H9 (cell line): ENCODE data around the gene OR52N5. TPM values are rescaled to one million over a fixed set of nuclear protein-coding genes. Genes with fewer than 3 reads are reported as not detected.

Experiments used
- DNase-seq: peaks from one replicate; pipeline ENCODE4 v3.0.0-alpha.2; 2017
- H2AFZ ChIP-seq: one replicate; pipeline ENCODE4 v1.6.1; 2013; ENCODE audit warnings: mild to moderate bottlenecking, low read length, control low read depth, moderate library complexity
- H2AK5ac ChIP-seq: 2 replicates; pipeline ENCODE4 v1.6.1; 2013; ENCODE audit warnings: low read length, control low read depth, mixed read lengths; ENCODE audit not compliant: insufficient read length
- H2BK120ac ChIP-seq: one replicate; pipeline ENCODE4 v1.6.1; 2013; ENCODE audit warnings: low read depth, mild to moderate bottlenecking, low read length, control low read depth, inconsistent platforms; ENCODE audit not compliant: poor library complexity, severe bottlenecking
- H2BK12ac ChIP-seq: 2 replicates; pipeline ENCODE4 v1.6.1; 2013; ENCODE audit warnings: low read length, control low read depth, mixed read lengths, low read depth; ENCODE audit not compliant: insufficient read length
- H2BK15ac ChIP-seq: 2 replicates; pipeline ENCODE4 v1.6.1; 2013; ENCODE audit warnings: low read depth, low read length, control low read depth
- H2BK20ac ChIP-seq: one replicate; pipeline ENCODE4 v1.6.1; 2013; ENCODE audit warnings: low read depth, mild to moderate bottlenecking, low read length, control low read depth, inconsistent platforms; ENCODE audit not compliant: poor library complexity, severe bottlenecking
- H2BK5ac ChIP-seq: 2 replicates; pipeline ENCODE4 v1.6.1; 2013; ENCODE audit warnings: low read length, control low read depth, mixed read lengths; ENCODE audit not compliant: insufficient read length
- H3K14ac ChIP-seq: 2 replicates; pipeline ENCODE4 v1.6.1; 2013; ENCODE audit warnings: low read length, control low read depth; ENCODE audit not compliant: insufficient read depth
- H3K18ac ChIP-seq: 2 replicates; pipeline ENCODE4 v1.6.1; 2013; ENCODE audit warnings: low read depth, mild to moderate bottlenecking, mixed read lengths, low read length, control low read depth; ENCODE audit not compliant: insufficient read length
- H3K23ac ChIP-seq: 2 replicates; pipeline ENCODE4 v1.6.1; 2013; ENCODE audit warnings: low read length, control low read depth, mixed read lengths, low read depth; ENCODE audit not compliant: insufficient read length
- H3K23me2 ChIP-seq: 2 replicates; pipeline ENCODE4 v1.6.1; 2013; ENCODE audit warnings: low read depth, mild to moderate bottlenecking, mixed read lengths, low read length, control low read depth; ENCODE audit not compliant: insufficient read length, poor library complexity, severe bottlenecking
- H3K27ac ChIP-seq: 2 replicates; pipeline ENCODE4 v1.5.1; 2013; ENCODE audit warnings: low read length, control low read depth, mixed read lengths, low read depth; ENCODE audit not compliant: insufficient read length
- H3K27me3 ChIP-seq: 2 replicates; pipeline ENCODE4 v1.6.1; 2013; ENCODE audit warnings: low read length, control low read depth, inconsistent platforms; ENCODE audit not compliant: insufficient read depth
- H3K4ac ChIP-seq: 2 replicates; pipeline ENCODE4 v1.6.1; 2013; ENCODE audit warnings: low read depth, mild to moderate bottlenecking, control low read depth, inconsistent platforms, low read length, moderate library complexity
- H3K4me1 ChIP-seq: 2 replicates; pipeline ENCODE4 v1.6.1; 2013; ENCODE audit warnings: low read length, control low read depth, inconsistent platforms; ENCODE audit not compliant: insufficient read depth
- H3K4me2 ChIP-seq: 2 replicates; pipeline ENCODE4 v1.6.1; 2013; ENCODE audit warnings: low read length, control low read depth, mixed read lengths; ENCODE audit not compliant: insufficient read length, insufficient read depth
- H3K56ac ChIP-seq: 2 replicates; pipeline ENCODE4 v1.6.1; 2013; ENCODE audit warnings: low read depth, mild to moderate bottlenecking, mixed read lengths, low read length, control low read depth; ENCODE audit not compliant: insufficient read length
- H3K79me1 ChIP-seq: 2 replicates; pipeline ENCODE4 v1.6.1; 2013; ENCODE audit warnings: low read depth, mild to moderate bottlenecking, moderate library complexity, low read length, control low read depth, inconsistent platforms; ENCODE audit not compliant: insufficient read depth, poor library complexity, severe bottlenecking
- H3K79me2 ChIP-seq: 2 replicates; pipeline ENCODE4 v1.6.1; 2013; ENCODE audit warnings: low read length, control low read depth, inconsistent platforms; ENCODE audit not compliant: insufficient read depth
- H3K9ac ChIP-seq: 2 replicates; pipeline ENCODE4 v1.6.1; 2013; ENCODE audit warnings: low read length, control low read depth, mixed read lengths; ENCODE audit not compliant: insufficient read length; ENCODE audit errors: extremely low read depth
- H3K9me3 ChIP-seq: one replicate; pipeline ENCODE4 v1.6.1; 2013; ENCODE audit warnings: low read depth, low read length, inconsistent platforms; ENCODE audit not compliant: control insufficient read depth
- H3T11ph ChIP-seq: one replicate; pipeline ENCODE4 v1.6.1; 2013; ENCODE audit warnings: mild to moderate bottlenecking, low read length, control low read depth, inconsistent platforms
- H4K20me1 ChIP-seq: one replicate; pipeline ENCODE4 v1.6.1; 2013; ENCODE audit not compliant: control insufficient read depth, insufficient read length, insufficient read depth
- H4K5ac ChIP-seq: 2 replicates; pipeline ENCODE4 v1.6.1; 2013; ENCODE audit warnings: low read depth, mild to moderate bottlenecking, mixed read lengths, low read length, control low read depth; ENCODE audit not compliant: insufficient read length
- H4K8ac ChIP-seq: replicated peaks from 2 replicates; pipeline ENCODE4 v1.6.1; 2013; ENCODE audit warnings: low read length, control low read depth, mixed read lengths, low read depth; ENCODE audit not compliant: insufficient read length
- H4K91ac ChIP-seq: 2 replicates; pipeline ENCODE4 v1.6.1; 2013; ENCODE audit warnings: low read depth, mild to moderate bottlenecking, moderate library complexity, mixed read lengths, low read length, control low read depth; ENCODE audit not compliant: insufficient read length
- H3K27ac Mint-ChIP-seq, 3 experiments: 2 replicates in 2 of 3; 3 replicates in 1 of 3; pipeline ENCODE4 v1.8.0; 2020 to 2021; ENCODE audit warnings: mixed read lengths in 3 of 3, mild to moderate bottlenecking in 1 of 3, moderate library complexity in 1 of 3
- H3K27me3 Mint-ChIP-seq: 2 replicates; pipeline ENCODE4 v1.8.0; 2021; ENCODE audit warnings: low read depth, mild to moderate bottlenecking, moderate library complexity, mixed read lengths
- H3K36me3 Mint-ChIP-seq, 3 experiments: 2 replicates in 2 of 3; 3 replicates in 1 of 3; pipeline ENCODE4 v1.8.0; 2020 to 2021; ENCODE audit warnings: low read depth in 3 of 3, mixed read lengths in 3 of 3; ENCODE audit not compliant: insufficient read depth in 1 of 3
- H3K4me1 Mint-ChIP-seq, 2 experiments: 2 replicates each; pipeline ENCODE4 v1.8.0; 2020; ENCODE audit warnings: mixed read lengths in 2 of 2
- H3K4me3 Mint-ChIP-seq, 2 experiments: 2 replicates in 1 of 2; 3 replicates in 1 of 2; pipeline ENCODE4 v1.8.0; 2020 to 2021; ENCODE audit warnings: mild to moderate bottlenecking in 2 of 2, mixed read lengths in 2 of 2, moderate library complexity in 1 of 2
- H3K9me3 Mint-ChIP-seq, 2 experiments: 2 replicates in 1 of 2; 3 replicates in 1 of 2; pipeline ENCODE4 v1.8.0; 2020; ENCODE audit warnings: mild to moderate bottlenecking in 2 of 2, mixed read lengths in 2 of 2, moderate library complexity in 1 of 2
- WGBS: extraction: QIAGEN DNeasy Blood & Tissue Kit; methylation state at CpG from one replicate; pipeline ENCODE4 v1.1.7; 2013; ENCODE audit warnings: missing lambda C conversion rate, low lambda C conversion rate, mixed read lengths; ENCODE audit not compliant: insufficient read length; ENCODE audit errors: extremely low coverage; 5-methylcytosine and 5-hydroxymethylcytosine counted together
- total RNA-seq: library from RNA; stranded (reverse); gene quantifications from 2 replicates; pipeline ENCODE4 v1.2.1, GENCODE V29; 2021
- TF ChIP-seq, protein P1 (sequence below): fragments of 200-600 bp; sonication (generic); conservative IDR thresholded peaks from 3 replicates; pipeline ENCODE4 v1.8.0; 2021; ENCODE audit warnings: antibody characterized with exemption, mild to moderate bottlenecking

The OR52N5 gene
- total RNA-seq, 1 experiment from 2014 or later, result not detected

GRCh38 chr11:5796541-5796940 lies 13.4 kb upstream of the OR52N5 start:
- Mint-ChIP-seq H3K9me3 (no peaks in the 10 kb centered on the region), H3K27ac (no peak overlapping the region), H3K27me3 (no peaks in the 10 kb centered on the region), H3K4me3 (no peak overlapping the region), H3K36me3 (no peaks in the 10 kb centered on the region), H3K4me1 (no peaks in the 10 kb centered on the region)
- Histone ChIP-seq H2BK120ac (no peak overlapping the region), H3K14ac (no peak overlapping the region), H4K5ac (no peak overlapping the region), H3T11ph (no peak overlapping the region), H2AFZ (no peak overlapping the region), H3K4ac (no peak overlapping the region), H3K56ac (no peak overlapping the region), H3K27ac (no peak overlapping the region), H3K4me1 (no peaks in the 10 kb centered on the region), H3K9ac (no peak overlapping the region), H2BK20ac (no peak overlapping the region), H3K23ac (no peak overlapping the region), H2BK12ac (no peak overlapping the region), H3K4me2 (no peak overlapping the region), H3K9me3 (no peaks in the 10 kb centered on the region), H2BK15ac (no peak overlapping the region), H4K8ac (no peak overlapping the region), H3K79me2 (no peaks in the 10 kb centered on the region), H2AK5ac (no peak overlapping the region), H4K91ac (no peak overlapping the region), H4K20me1 (no peaks in the 10 kb centered on the region), H3K27me3 (no peaks in the 10 kb centered on the region), H3K23me2 (no peaks in the 10 kb centered on the region), H2BK5ac (no peak overlapping the region), H3K79me1 (no peaks in the 10 kb centered on the region), H3K18ac (no peak overlapping the region)
- TF ChIP-seq, protein P1, sequence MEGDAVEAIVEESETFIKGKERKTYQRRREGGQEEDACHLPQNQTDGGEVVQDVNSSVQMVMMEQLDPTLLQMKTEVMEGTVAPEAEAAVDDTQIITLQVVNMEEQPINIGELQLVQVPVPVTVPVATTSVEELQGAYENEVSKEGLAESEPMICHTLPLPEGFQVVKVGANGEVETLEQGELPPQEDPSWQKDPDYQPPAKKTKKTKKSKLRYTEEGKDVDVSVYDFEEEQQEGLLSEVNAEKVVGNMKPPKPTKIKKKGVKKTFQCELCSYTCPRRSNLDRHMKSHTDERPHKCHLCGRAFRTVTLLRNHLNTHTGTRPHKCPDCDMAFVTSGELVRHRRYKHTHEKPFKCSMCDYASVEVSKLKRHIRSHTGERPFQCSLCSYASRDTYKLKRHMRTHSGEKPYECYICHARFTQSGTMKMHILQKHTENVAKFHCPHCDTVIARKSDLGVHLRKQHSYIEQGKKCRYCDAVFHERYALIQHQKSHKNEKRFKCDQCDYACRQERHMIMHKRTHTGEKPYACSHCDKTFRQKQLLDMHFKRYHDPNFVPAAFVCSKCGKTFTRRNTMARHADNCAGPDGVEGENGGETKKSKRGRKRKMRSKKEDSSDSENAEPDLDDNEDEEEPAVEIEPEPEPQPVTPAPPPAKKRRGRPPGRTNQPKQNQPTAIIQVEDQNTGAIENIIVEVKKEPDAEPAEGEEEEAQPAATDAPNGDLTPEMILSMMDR, result no peak
- no CpG with 5 or more reads among the region's 6 CpGs for WGBS
- no peak for DNase-seq
